ENCODE results near the gene ENOX2.

ENOX2 gene

GRCh38 chrX:130884627-130885026 lies 18.4 kb downstream of the ENOX2 start:
- DNase-seq = no peak

- no peak for DNase-seq
Measured at GRCh38 chrX:130879869-130880268, 23.1 kb downstream of the ENOX2 start.

- DNase-seq = no peak
Measured at GRCh38 chrX:130878350-130879341, 24.4 kb downstream of the ENOX2 start.

GRCh38 chrX:130877892-130878341 lies 25.1 kb downstream of the ENOX2 start:
- DNase-seq = no peak

- no peak for DNase-seq
Measured at GRCh38 chrX:130876226-130876625, 26.8 kb downstream of the ENOX2 start.

GRCh38 chrX:130874751-130875150 lies 28.3 kb downstream of the ENOX2 start:
- no peak for DNase-seq

- no peak for DNase-seq
Measured at GRCh38 chrX:130869239-130869638, 33.8 kb downstream of the ENOX2 start.

- peak; percentile 4 for DNase-seq
Measured at GRCh38 chrX:130861462-130861861, 41.5 kb downstream of the ENOX2 start.

- no peak for DNase-seq
Measured at GRCh38 chrX:130857207-130857606, 45.8 kb downstream of the ENOX2 start.

GRCh38 chrX:130851569-130851968 lies 51.4 kb downstream of the ENOX2 start:
- DNase-seq = no peak

- no peak for DNase-seq
Measured at GRCh38 chrX:130848763-130849162, 54.2 kb downstream of the ENOX2 start.

GRCh38 chrX:130846746-130847145 lies 56.3 kb downstream of the ENOX2 start:
- DNase-seq = no peak

- no peak for DNase-seq
Measured at GRCh38 chrX:130841776-130842175, 61.2 kb downstream of the ENOX2 start.

- DNase-seq = no peak
Measured at GRCh38 chrX:130840345-130840744, 62.7 kb downstream of the ENOX2 start.

GRCh38 chrX:130836447-130836846 lies 66.6 kb downstream of the ENOX2 start:
- no peak for DNase-seq

GRCh38 chrX:130834830-130835229 lies 68.2 kb downstream of the ENOX2 start:
- no peak for DNase-seq

GRCh38 chrX:130834149-130834548 lies 68.9 kb downstream of the ENOX2 start:
- DNase-seq = no peak

GRCh38 chrX:130831347-130831722 lies 71.7 kb downstream of the ENOX2 start:
- DNase-seq = no peak

- no peak for DNase-seq
Measured at GRCh38 chrX:130830599-130831346, 72.2 kb downstream of the ENOX2 start.

GRCh38 chrX:130829526-130830515 lies 73.2 kb downstream of the ENOX2 start:
- DNase-seq = no peak

GRCh38 chrX:130828641-130829040 lies 74.4 kb downstream of the ENOX2 start:
- no peak for DNase-seq

GRCh38 chrX:130827648-130828047 lies 75.4 kb downstream of the ENOX2 start:
- no peak for DNase-seq

GRCh38 chrX:130826249-130826648 lies 76.8 kb downstream of the ENOX2 start:
- DNase-seq = no peak
